ENCODE data around the gene WNT7B.

Gene WNT7B

DNA sequence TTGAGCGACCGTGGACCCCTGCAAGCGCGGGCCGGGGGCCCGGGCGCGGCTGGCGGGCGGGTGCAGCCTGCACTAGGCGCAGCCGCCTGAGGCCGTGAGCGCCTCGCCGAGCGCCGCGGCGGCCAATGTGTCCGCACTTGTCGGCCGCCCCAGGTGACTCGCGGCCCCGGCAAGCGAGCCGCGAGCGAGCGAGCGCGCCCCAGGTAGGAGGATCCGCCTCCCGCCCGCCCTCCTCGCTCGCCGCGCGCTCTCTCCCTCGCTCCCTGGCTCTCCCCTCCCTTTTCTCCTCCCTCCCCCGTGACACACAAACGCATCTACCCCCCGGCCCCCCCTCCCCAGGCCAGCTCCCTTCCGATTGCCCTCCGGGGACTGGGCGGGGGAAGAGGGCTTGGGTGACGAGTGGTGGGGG, at the start of gene WNT7B:
TSS of gene WNT7B (minus strand) at position 160 of the 409 bp plus-strand sequence. CDS start 408 bp downstream, outside the sequence.
- DNase-seq = no peak

DNA sequence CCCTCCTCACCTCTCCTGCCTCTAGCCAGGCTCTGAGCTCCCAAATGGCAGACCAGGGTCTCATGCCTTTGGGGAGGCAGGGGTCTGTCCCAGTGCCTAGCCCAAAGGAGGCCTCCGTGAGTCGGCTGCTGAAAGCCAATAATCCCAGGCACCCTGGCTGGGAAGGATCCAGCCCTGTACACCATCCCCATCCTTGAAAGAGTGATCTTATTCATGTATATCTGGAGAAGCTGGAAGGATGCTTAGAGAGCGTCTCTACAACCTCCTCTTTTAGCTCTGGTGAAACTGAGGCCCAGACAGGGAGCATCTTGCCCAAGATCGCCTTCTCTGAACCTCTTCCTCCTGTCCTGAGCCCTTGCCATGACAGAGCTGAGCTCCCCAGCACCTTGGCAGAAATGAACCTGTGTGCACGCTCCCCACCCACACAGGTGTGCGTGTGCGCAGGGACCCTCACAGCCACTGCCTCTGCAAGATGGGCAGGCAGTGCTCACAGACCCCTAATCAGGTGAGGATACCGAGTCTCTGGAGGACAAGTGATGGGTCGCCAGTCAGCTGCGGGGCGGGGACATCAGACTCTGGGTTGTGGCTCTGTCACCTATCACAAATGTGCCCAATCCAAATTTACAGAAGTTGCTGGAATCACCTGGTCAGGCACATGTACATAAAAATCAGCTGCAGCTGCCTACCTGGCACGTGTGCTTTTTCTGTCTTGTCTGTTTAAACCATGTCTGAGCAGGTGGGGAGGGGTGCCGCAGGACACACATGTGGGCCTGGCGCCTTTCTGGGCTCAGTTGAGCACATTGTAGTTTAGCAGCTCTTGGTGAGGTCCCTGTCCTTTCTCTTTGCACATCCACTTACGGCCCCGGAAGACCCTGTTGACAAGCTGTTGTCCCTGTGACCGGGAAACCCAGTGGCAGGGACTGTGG, 49.3 kb upstream of the WNT7B start:
- DNase-seq = no peak

DNA sequence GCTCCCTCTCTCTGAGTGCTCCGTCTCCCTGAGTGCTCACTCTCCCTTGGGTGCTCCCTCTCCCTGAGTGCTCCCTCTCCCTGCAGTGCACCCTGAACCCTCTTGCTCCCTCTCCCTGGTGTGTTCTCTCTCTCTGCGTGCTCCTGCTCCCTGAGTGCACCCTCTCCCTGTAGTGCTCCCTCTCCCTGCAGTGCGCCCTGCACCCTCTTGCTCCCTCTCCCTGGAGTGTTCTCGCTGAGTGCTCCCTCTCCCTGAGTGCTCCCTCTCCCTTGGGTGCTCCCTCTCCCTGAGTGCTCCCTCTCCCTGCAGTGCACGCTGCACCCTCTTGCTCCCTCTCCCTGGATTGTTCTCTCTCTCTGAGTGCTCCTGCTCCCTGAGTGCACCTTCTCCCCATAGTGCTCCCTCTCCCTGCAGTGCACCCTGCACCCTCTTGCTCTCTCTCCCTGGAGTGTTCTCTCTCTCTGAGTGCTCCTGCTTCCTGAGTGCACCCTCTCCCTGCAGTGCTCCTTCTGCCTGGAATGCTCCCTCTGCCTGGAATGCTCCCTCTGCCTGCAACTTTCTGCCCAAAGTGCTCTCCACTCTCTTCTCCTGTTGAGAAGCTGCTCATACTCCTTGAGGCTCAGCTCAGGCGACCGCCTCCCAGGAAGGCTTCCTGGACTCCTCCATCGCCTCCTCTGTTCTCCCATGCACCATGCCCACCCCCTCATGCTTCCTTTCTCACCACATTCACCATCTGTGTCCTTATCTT, 48.4 kb upstream of the WNT7B start:
- no peak for DNase-seq

DNA sequence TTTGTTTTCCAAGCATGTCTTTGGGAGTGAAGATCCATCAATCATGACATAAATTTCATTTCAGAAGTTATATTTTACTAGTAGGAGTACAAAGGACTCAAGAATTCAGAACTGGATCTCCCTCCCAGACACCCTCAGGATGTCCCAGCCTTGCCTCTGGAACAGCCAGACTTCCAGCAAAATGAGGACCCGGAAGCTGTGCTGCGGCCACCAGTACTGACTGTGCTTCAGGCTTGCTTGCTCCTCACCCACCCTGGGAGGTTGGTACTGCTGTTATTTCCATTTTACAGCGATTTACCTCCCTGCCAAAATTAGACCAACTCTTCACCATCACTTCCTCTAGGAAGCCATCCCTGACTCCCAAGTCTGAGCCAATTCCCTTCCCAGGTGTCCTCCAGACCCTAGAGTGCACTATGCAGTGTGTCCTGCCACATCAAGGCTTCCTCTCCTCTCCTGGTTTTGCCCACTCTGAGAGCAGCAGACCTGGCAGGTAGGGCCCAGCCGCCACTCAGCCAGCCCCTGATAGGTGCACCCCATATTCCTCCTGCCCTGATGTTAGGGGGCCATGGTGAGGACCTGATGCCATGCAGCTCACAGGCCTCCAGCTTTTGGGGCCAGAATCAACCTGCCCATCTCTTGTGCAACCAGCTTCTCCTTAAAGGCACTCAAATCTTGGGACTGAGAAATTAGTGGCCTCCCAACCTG, 47.3 kb upstream of the WNT7B start:
- no peak for DNase-seq

- no peak for DNase-seq
Measured at GRCh38 chr22:46023558-46023981, 46.6 kb upstream of the WNT7B start.

GRCh38 chr22:46022881-46023512, 46.0 kb upstream of the WNT7B start:
- no peak for DNase-seq

DNA sequence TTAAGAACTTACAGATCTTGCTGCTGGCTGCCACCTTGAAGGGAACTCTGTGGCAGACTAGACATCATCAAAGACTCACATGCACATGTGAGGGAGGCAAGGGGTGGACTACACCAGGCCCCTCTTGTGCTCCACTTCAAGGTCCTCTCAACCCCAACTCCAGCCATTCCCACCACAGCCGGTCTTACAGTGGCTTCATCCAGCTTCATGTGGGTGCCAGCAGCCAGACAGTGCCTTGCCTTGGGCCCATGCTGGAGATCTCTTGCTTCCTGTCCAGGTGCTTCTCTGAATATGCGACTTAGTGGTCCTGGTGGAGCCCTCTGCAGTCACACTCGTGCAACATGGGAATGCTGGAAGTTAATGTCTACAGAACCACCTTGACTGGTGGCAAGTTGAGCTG, 44.6 kb upstream of the WNT7B start:
- DNase-seq = no peak

DNA sequence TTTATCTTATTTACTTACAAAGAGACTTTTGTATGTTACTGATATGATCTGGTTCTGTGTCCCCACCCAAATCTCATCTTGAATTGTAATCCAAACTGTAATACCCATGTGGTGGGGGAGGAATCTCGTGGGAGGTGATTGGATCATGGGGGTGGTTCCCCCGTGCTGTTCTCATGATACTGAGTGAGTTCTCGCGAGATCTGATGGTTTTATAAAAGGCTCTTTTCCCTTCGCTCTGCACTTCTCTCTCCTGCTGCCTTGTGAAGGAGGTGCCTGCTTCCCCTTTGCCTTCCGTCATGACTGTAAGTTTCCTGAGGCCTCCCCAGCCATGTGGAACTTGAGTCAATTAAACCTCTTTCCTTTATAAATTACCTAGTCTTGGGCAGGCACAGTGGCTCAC, 42.4 kb upstream of the WNT7B start:
- no peak for DNase-seq

DNA sequence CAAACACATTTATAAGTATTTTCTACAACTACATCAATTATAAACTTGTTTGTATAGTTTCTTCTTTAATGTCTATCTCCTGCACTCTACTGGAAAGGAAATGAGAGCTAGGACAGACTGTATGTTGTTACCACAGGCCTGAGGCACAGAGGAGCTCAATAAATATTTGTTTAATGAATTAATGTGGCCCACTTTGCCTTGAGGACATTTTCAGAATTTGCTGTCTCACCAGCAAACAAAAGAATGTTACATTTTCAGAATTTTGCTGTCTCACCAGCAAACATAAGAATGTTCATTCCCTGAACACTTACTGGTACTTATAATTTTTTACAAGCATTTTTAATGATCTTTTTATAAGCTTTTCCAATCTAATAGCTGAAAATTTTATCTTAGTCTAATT, 41.9 kb upstream of the WNT7B start:
- no peak for DNase-seq

- no peak for DNase-seq
Measured at GRCh38 chr22:46017166-46017565, 40.2 kb upstream of the WNT7B start.

GRCh38 chr22:46013460-46014416, 36.8 kb upstream of the WNT7B start:
- peak; percentile 94 for DNase-seq

DNA sequence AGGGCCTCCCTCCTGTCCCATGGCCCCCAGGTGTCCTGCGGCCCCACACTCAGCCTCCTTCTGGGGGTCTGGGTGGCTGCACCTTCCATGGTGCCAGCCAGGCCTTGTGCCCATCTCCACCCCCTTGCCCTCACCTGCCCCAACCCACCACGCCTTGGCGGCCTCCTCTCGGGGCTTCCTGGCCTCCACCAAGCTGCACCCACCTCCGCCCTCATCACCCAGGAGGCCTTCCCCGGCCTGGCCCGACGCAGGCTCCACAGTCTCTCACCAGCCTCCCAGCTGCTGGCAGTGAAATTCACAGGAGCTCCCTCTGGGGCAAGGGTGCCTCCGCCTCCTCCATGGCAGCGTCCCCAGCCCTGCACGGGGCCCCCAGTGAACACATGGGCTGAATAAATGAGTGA, 35.9 kb upstream of the WNT7B start:
- no peak for DNase-seq

DNA sequence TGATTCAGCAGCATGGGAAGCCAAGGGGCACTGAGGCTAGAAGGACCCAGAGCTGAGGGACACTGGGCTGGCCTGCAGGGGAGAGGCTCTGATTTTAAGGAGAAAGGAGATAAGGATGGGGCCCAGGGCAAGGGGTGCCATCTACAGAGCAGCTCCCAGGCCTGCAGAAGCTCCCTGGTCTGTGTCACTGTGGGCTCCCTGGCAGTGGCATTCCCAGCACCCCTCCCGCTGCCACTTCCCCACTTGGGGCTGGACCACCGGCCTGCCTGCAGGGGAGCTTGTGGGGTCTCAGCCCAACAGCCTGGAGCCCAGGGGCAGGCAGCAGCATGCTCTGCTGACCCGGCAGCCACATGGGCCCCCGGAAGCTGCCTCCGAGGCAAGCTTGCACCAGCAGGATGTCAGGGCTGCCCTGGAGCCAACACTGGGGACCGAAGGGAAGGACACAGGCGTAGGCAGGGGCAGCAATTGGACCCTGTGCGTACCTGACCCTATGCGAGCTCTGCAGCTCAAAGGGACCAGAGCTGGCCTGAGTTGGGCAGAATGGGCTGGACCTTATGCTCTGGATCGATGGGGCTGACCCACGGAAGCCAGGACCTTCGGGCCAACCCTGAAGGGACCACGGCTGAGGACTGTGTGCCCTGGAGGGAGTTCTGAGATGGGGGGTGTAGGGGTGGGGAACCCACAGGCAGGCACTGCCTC, 35.4 kb upstream of the WNT7B start:
- DNase-seq = no peak

DNA sequence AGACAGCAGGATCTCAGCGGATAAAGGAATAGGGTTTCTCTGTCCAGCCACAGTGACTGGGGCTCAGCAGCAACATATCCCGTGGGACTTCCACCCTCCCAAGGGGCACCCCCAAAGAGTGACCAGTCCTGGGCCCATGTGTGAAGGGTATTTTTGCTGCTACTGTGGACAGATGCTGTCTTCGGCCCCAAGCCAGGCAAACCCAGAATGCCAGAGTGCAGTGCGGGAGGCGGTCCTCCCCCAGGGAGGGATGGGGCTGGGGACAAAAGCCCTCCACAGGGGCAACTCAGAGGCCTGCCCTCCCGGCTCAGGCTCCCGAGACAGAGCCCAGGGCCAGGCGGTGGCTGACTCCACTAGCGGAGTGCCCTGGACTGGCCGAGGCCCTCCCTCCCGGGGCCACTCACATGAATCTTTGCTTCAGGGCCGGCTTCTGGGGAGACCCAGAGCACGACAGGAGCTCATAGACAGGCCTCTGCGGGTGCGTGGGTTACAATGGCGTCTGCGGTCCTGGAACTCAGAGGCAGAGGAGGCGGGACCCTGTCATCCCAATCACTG, 34.7 kb upstream of the WNT7B start:
- DNase-seq = no peak

DNA sequence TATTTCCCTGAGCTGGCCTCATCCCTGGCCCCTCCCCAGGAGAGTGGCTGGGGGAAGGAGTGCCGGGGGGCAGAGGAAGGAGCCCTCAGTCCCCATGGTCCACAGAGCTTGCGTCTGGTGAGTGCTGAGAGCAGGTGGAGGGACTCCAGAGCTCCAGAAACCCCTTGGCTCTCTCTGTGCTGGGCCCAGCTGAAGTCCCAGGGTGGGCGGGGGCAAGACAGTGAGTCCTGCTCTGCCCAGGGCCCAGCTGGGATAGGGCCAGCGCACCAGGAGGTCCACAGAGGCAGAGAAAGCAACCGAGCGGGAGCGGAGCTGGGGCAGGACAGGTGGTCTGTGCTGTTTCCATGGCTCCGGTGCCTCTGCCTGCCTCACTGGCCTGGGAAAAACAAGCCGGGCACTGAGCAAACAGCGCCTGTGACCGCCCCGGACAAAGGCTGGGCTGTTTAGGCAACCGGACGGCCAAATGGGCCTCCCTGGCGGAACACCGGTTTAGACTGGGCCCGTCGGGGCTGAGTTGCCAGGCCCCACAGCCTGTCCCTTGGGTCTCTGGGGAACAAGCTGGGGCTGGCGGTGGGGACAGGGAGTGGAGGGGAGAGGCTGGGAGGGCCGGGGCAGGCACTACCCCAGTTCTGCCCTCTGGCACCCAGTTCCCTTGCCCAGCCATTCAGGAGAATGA, 34.1 kb upstream of the WNT7B start:
- no peak for DNase-seq

DNA sequence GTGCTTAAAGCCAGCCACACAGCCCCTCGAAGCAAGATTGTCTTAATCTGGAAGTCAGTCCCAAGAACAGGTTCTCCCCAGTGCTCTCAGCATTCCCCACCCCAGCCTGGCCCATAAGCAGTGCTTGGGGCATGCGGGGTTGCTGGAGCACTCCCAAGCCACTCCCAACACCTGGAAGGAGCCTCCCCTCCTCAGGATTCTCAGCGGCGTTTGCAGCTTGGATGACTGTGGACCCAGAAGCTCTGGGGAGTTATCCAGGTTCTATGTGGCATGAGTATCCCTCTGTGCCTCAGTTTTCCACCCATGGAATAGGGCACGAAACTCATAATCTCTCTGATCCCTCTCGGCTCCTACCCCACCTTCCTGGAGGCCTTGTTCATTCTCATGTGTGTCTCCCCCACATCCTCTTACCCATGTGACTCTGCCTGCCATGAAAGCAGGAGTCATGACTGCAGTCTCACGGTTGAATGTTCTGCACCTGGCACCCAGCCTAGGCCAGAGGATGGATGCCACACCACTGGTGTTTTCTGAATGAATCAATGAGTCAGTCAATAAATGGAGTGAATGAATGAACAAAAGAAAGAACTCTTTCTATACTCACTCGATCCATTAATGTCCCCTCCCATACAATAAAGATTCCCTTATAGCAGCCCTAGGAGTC, 33.4 kb upstream of the WNT7B start:
- no peak for DNase-seq

DNA sequence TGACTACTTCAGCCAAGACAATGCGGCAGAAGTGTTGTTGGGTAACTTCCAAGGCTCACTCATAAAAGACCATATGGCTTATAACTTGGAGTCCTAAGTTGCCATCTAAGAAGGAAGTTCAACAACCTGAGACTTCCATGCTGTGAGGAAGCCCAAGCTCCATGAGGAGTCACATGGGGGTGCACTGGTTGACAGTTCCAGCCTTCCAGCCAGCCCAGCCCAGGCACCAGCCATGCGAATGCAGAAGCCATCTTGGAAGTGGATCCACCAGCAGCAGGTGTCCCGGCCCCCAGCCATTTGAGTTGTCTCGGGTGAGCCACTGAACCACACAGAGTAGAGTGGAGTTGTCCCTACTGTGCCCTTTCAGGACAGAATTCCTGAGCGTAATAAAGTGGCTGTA, 32.8 kb upstream of the WNT7B start:
- no peak for DNase-seq

DNA sequence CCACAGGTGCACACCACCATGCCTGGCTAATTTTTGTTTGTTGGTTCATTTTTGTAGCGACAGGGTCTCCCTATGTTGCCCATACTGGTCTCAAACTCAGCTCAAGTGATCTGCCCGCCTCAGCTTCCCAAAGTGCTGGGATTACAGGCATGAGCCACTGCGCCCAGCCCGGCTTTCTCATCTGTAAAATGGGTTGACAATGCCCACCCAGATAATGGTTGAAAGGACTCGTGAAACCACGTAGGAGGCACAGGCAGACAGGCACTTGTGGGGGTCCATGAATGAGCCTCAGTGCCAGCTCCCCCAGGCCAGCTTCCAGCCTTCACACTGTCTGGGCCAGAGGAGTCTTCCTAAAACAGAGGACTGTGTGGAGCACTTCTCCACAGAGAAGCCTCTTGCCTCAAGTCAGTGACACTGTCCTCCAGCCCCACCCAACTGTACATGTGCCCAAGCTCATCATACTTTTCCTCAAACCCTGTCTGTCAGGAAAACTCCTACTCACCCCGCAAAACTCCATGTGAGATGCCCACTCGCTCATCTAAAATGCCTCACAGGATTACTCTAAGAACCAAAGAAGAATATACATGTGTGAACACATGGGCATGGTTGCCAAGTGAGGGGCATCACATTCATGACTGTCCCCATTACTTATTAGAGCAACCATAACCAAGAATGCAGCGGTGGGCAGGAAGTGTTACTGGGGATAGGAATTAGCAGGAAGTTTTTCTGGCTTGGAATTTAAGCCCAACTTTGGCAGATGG, 32.1 kb upstream of the WNT7B start:
- DNase-seq = no peak

DNA sequence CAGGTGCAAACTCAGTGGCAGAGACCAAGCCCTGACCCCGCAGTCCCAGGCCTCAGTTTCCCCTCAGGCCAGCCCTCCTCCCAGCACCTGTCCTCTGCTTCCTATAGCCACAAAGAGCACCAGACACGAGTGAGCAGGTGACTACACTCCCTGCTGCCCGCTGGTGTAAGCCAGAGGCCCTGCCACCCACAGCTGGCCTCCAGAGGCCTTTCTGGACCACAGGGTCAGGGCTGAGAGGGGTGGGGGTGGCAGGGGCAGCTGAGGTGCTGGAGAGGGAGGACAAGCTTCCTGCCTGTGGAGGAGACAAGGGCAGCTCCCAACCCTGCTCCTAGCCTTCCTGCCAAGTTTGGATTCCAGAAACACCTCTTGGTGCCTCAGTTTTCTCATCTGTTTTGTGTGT, 31.3 kb upstream of the WNT7B start:
- no peak for DNase-seq
